Stimulated activated CD8-positive, alpha-beta memory T cell treated with anti-CD3 and anti-CD28 coated beads, Interleukin-7, amount 100 ng/mL, for 48 hours (primary cell): Measurements from ENCODE around the gene TBXAS1.

ENCODE experiments used
- DNase-seq, 2 donors: peaks; one replicate each; pipeline ENCODE4 v3.0.0-alpha.2; 2020; ENCODE audit warnings: low read depth in 1 of 2; ENCODE audit errors: extremely low read depth in 1 of 2

The TBXAS1 gene

GRCh38 chr7:139973101-139974050 lies 144.3 kb downstream of the TBXAS1 start:
- DNase-seq = no peak

DNA sequence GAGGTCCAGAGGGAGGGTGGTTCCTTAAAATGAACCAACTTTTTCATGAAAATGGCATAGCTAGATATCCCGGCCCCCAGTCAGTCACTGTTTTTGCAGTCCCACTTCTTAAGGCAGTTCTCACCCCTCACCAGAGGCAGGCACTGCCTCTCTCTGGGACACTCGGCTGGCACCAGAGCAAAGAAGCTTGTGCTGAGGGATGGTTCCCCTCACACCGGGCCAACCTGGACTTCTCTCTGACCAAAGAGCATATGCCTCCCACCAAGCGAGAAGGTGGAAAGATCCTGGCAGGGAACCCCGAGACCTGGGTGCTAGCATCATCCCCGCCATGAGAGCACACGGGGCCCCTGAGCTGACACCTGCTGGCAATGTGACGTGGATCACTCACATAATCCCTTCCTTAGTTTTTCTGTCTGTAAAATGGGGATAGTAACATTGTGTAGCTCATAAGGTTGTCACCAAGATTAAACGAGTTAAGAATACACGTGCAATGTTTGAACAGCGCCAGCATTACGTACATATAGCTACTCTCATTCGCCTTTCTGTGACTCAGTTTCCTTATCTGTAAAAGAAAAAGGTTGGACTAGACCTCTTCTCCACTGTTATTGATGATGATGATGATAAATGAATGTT lies 145.2 kb downstream of the TBXAS1 start:
- DNase-seq = no peak

- DNase-seq = no peak
Observed at GRCh38 chr7:139976055-139976837, 147.2 kb downstream of the TBXAS1 start.

- DNase-seq = no peak
Observed at GRCh38 chr7:139976838-139977656, 148.0 kb downstream of the TBXAS1 start.

DNA sequence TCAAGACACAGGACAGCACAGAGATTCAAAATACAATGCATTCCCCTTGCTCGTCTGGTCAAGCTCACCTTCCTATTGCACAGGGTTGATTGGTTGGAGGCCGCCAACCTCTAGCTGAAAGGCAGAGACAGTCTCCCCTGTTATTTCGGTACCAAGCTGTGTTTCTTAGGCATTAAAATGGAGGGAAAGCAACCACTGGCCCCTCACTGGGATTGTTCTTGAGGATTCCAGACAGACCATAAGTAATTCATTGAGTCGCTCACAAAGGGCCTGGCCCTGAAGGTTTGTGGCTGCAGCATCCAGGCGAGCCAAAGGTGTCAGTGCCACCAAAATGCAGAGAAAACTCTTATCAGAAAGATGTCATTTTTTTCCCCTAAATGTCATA lies 152.4 kb downstream of the TBXAS1 start:
- no peak for DNase-seq

GRCh38 chr7:139982927-139983920 lies 154.2 kb downstream of the TBXAS1 start:
- DNase-seq = no peak

DNA sequence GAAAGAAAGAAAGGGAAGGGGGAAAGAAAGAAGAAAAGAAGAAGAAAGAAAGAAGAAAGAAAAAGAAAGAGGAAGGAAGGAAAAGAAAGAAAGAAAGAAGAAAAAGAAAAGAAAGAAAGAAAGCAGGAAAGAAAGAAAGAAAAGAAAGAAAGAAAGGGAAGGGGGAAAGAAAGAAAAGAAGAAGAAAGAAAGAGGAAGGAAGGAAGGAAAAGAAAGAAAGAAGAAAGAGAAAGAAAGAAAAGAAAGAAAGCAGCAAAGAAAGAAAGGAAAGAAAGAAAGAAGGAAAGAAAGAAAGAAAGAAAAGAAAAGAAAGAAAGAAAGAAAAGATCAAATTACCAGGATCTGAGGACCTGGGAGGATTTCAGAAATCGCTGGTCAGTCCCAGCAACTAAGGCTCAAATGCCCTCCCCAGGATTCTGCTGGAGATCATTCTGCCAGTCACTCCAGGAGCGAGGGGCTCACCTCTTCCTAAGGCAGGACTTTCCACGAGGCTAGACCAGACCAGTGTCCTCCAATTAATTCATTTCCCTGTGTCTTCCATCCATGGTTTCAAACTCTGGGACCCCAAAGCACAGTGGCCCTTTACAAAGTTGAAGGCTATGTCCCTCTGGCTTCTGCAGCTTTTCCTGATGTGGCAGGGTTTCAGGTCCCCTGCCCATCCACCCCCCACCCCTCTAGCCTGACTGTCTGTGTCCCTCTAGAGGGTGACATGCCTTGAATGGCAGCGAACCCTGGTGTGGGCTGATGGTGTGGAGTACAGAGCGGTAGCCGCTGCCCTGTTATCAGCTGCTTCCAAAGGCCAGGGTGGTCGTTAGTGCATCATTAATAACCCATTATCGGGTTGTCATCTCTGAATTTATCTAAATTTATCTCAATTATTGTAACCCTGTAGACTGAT lies 155.8 kb downstream of the TBXAS1 start:
- no peak for DNase-seq

DNA sequence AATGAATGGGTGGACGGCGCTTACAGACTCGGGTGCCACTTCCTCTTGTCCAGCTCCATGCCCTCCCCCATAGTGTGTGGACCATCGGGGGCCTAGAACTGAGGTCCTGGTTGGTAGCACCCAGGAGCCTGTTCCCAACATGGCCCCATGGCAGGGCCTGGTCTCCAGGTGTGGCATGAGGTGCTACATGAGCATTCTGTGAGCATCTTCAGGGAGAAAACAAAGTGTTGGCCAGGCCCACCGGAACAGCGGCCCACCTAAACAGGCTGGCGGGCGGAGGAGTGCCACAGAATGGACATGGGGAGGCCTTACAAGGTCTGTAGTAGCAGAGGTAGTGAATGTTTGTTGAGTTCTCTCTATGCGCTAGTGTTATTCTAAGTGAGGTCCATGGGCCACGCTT lies 156.7 kb downstream of the TBXAS1 start:
- DNase-seq = no peak

- DNase-seq = no peak
Observed at GRCh38 chr7:139987691-139988516, 158.8 kb downstream of the TBXAS1 start.

GRCh38 chr7:139989366-139990141 lies 160.5 kb downstream of the TBXAS1 start:
- DNase-seq = no peak

- no peak for DNase-seq
Observed at GRCh38 chr7:139990142-139990535, 161.1 kb downstream of the TBXAS1 start.

DNA sequence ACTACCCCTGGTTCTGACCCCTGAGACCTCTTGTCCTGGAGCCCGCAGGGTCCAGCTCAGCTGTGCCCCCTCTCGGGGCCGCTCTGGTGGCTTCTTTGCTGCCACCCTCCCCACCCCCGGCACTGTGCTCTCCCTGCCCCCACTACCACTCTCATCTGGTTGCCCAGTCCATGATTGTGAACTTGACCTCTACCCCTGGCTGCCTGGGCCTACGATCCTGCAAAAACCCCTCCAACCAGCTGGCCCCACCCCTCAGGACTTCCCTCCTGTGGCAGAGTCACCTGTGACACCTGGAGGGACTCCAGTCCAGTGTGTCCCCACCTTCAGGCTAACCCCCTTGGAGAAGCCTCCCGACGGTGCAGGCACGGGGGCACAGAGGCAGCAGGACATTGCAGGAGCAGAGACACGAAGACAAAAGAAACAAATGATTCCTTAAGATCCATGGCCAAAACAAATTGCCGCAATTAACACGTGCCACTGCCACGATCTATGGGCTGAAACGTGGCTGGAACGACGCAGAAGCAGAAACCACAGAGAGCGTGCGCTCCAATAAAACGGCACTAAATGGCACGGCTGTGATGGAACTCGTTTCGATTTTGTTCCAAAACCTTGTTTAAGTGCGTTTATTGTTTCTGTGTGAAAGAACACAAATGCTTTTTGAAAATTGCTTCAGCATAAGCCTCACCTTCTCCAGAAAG lies 161.7 kb downstream of the TBXAS1 start:
- no peak for DNase-seq

DNA sequence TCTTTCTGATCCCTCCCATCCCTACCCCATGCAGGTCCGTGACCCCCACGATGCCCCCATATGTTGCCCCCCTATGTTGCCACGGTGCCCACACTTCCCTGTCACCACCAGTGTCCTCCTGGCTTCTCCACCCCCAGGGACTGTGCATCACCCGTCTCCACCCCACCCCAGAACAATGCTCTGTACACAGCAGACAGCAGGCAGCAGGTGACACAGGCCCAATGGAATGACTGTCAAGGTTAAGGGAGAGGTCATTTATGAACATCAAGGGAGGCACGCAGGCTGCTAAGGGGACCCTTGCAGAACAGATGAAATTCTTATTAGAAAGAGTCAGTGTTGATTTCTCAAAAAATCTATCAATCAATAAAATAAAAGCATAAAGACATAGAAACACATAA lies 162.2 kb downstream of the TBXAS1 start:
- no peak for DNase-seq

GRCh38 chr7:139991911-139992310 lies 162.8 kb downstream of the TBXAS1 start:
- DNase-seq = no peak

GRCh38 chr7:139992353-139993044 lies 163.4 kb downstream of the TBXAS1 start:
- no peak for DNase-seq

DNA sequence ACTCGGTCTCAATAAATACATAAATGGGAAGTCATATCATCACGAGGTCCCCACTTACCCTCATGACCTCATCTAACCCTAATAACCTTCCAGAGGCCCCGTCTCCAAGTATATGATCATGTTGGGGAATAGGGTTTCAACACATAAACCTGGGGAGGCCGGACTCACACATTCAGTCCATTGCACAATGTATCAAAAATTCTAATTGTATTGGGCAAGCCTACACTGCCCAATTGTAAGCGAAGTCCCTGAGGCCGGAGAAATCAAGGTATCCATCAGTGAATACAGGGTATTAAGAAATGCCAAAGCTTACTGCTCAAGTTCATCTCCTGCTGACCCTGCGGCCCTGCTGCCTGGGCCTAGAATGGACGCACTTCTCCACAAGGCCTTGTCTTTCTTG lies 164.1 kb downstream of the TBXAS1 start:
- no peak for DNase-seq
